HCT116 (cell line): ENCODE measurements around the gene BTD.

ENCODE experiments used
- CBX3 ChIP-seq: IDR thresholded peaks from 2 replicates; pipeline ENCODE4 v1.6.1; 2012; ENCODE audit warnings: low read depth
- CTCF ChIP-seq, 3 experiments: fragments of 200-600 bp in 1 of 3; sonication (generic) in 1 of 3; IDR thresholded peaks in 2 of 3; conservative IDR thresholded peaks in 1 of 3; 2 replicates each; pipeline ENCODE4 v1.5.1; 2012 to 2017; ENCODE audit warnings: low read depth in 2 of 3, low read length in 2 of 3, antibody characterized with exemption in 1 of 3, borderline replicate concordance in 1 of 3, control low read depth in 1 of 3, mild to moderate bottlenecking in 1 of 3, mixed read lengths in 1 of 3, mixed run types in 1 of 3, moderate library complexity in 1 of 3; ENCODE audit not compliant: insufficient read depth in 1 of 3
- EZH2 ChIP-seq: fragments of 200-600 bp; sonication (generic); IDR thresholded peaks from 2 replicates; pipeline ENCODE4 v1.6.1; 2017; ENCODE audit warnings: antibody characterized with exemption, mixed run types
- EZH2phosphoT487 ChIP-seq: fragments of 200-600 bp; IDR thresholded peaks from 2 replicates; pipeline ENCODE4 v1.6.1; 2018; ENCODE audit warnings: antibody characterized with exemption, borderline replicate concordance
- JUND ChIP-seq: IDR thresholded peaks from 2 replicates; pipeline ENCODE4 v1.6.1; 2012
- POLR2A ChIP-seq: IDR thresholded peaks from 2 replicates; pipeline ENCODE4 v1.7.0; 2011; ENCODE audit warnings: borderline replicate concordance; ENCODE audit not compliant: insufficient read depth, insufficient read length; ENCODE audit errors: extremely low read depth
- POLR2AphosphoS5 ChIP-seq: IDR thresholded peaks from 2 replicates; pipeline ENCODE4 v1.6.1; 2011; ENCODE audit warnings: mild to moderate bottlenecking, low read depth, low read length, moderate library complexity
- RAD21 ChIP-seq: IDR thresholded peaks from 2 replicates; pipeline ENCODE4 v1.6.1; 2012; ENCODE audit warnings: low read depth, mild to moderate bottlenecking
- TF ChIP-seq, protein P1 (sequence below): IDR thresholded peaks from 2 replicates; pipeline ENCODE4 v1.6.1; 2012; ENCODE audit warnings: low read depth

DNA sequence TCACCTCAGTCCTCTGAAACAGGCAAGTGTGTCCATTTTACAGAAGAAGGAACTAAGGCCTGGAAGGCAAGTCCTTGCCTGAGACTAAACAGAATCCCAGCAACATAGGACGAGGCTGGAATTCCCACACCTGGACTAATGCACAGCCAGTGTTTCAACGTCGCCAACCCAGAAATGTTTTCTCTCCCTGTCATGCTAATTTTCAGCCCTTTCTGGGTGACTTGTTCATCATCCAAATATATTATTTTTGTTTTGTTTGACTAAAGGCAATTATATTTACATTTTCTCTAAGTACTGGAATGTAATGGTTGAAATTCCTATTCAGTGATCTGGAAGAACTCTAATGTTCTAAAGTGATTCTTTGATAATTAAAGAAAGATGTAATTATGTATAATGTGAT lies 51.8 kb downstream of the BTD start:
- TF ChIP-seq EZH2 (no peak), CTCF (IDR thresholded peaks at IDR 0.05 in 2 of 3, conservative IDR thresholded peaks at IDR 0.05 in 1 of 3; ENCODE audit: borderline replicate concordance in 1 of 3, insufficient read depth in 1 of 3, low read depth in 2 of 3, low read length in 2 of 3) (no peak), POLR2A (no peak), POLR2AphosphoS5 (no peak), RAD21 (no peak), CBX3 (no peak), EZH2phosphoT487 (no peak), JUND (no peak)
- TF ChIP-seq, protein P1, sequence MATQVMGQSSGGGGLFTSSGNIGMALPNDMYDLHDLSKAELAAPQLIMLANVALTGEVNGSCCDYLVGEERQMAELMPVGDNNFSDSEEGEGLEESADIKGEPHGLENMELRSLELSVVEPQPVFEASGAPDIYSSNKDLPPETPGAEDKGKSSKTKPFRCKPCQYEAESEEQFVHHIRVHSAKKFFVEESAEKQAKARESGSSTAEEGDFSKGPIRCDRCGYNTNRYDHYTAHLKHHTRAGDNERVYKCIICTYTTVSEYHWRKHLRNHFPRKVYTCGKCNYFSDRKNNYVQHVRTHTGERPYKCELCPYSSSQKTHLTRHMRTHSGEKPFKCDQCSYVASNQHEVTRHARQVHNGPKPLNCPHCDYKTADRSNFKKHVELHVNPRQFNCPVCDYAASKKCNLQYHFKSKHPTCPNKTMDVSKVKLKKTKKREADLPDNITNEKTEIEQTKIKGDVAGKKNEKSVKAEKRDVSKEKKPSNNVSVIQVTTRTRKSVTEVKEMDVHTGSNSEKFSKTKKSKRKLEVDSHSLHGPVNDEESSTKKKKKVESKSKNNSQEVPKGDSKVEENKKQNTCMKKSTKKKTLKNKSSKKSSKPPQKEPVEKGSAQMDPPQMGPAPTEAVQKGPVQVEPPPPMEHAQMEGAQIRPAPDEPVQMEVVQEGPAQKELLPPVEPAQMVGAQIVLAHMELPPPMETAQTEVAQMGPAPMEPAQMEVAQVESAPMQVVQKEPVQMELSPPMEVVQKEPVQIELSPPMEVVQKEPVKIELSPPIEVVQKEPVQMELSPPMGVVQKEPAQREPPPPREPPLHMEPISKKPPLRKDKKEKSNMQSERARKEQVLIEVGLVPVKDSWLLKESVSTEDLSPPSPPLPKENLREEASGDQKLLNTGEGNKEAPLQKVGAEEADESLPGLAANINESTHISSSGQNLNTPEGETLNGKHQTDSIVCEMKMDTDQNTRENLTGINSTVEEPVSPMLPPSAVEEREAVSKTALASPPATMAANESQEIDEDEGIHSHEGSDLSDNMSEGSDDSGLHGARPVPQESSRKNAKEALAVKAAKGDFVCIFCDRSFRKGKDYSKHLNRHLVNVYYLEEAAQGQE, result no peak
